Camera-type eye (tissue), 1 donor: ENCODE measurements around the gene WSB1. TPM values are rescaled to one million over a fixed set of nuclear protein-coding genes. Genes with fewer than 3 reads are reported as not detected.

Source experiments
- total RNA-seq: library from RNA; depleted of rRNA; stranded (reverse); fragments of >200 nt; gene quantifications from one replicate; pipeline ENCODE4 v1.2.3, GENCODE V29; 2014

Gene WSB1, protein sequence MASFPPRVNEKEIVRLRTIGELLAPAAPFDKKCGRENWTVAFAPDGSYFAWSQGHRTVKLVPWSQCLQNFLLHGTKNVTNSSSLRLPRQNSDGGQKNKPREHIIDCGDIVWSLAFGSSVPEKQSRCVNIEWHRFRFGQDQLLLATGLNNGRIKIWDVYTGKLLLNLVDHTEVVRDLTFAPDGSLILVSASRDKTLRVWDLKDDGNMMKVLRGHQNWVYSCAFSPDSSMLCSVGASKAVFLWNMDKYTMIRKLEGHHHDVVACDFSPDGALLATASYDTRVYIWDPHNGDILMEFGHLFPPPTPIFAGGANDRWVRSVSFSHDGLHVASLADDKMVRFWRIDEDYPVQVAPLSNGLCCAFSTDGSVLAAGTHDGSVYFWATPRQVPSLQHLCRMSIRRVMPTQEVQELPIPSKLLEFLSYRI
- total RNA-seq = 397 TPM

DNA sequence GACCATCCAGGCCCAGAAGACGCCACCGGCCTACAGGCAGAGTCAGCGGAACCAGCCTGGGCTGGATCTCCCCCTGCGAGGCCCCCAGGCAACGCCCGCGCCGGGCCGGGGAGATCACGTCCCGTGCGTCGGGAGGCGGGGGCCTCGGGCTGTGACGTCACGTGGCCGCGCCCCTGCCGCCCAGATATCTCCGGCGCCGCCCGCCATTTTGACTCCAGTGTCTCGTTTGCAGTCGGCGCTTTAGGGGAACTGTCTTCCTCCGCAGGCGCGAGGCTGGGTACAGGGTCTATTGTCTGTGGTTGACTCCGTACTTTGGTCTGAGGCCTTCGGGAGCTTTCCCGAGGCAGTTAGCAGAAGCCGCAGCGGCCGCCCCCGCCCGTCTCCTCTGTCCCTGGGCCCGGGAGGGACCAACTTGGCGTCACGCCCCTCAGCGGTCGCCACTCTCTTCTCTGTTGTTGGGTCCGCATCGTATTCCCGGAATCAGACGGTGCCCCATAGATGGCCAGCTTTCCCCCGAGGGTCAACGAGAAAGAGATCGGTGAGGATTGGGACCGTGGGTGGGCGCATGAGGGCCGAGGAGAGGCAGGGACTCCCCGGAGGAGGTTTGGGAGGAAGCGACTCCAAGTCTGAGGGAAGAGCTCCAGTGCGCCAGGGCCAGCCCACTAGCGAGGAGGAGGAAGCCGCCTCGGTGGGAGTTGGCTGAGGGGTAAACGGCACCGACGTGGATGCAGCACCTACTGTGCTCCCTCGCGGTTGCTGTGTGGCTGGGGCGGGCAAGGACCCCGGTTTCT, at the start of gene WSB1:
TSS of gene WSB1 (plus strand) at position 217 of the 791 bp plus-strand sequence. CDS start at position 499, 282 bp downstream.

Other genes with a start within 250 kb of the WSB1 start
- 84.4 TPM for gene KSR1, start 162.3 kb downstream of the WSB1 start, total RNA-seq